Liver (tissue), 9 donors: ENCODE measurements around the gene EPB41L4A. TPM values are rescaled to one million over a fixed set of nuclear protein-coding genes. Genes with fewer than 3 reads are reported as not detected.

Experiments used
- DNase-seq: peaks from one replicate; pipeline ENCODE4 v3.0.0-alpha.2; 2017; ENCODE audit warnings: low spot score
- H3K27ac ChIP-seq, 2 donors: one replicate each; pipeline ENCODE4 v1.7.0; 2013; ENCODE audit warnings: inconsistent platforms in 2 of 2, low read length in 2 of 2, control low read depth in 1 of 2, low read depth in 1 of 2, mild to moderate bottlenecking in 1 of 2
- H3K27me3 ChIP-seq, 4 donors: one replicate each; pipeline versions ENCODE4 v1.6.1 to v1.7.0; 2013; ENCODE audit warnings: low read length in 3 of 4, inconsistent platforms in 1 of 4, mild to moderate bottlenecking in 1 of 4, moderate library complexity in 1 of 4; ENCODE audit not compliant: control insufficient read depth in 4 of 4, insufficient read depth in 4 of 4
- H3K36me3 ChIP-seq, 4 donors: one replicate each; pipeline versions ENCODE4 v1.6.1 to v1.7.0; 2013; ENCODE audit warnings: low read length in 3 of 4, mild to moderate bottlenecking in 3 of 4, low read depth in 1 of 4, moderate library complexity in 1 of 4; ENCODE audit not compliant: control insufficient read depth in 4 of 4, insufficient read depth in 3 of 4
- H3K4me1 ChIP-seq, 4 donors: one replicate each; pipeline versions ENCODE4 v1.6.1 to v1.7.0; 2013; ENCODE audit warnings: low read length in 3 of 4, mild to moderate bottlenecking in 3 of 4, moderate library complexity in 1 of 4; ENCODE audit not compliant: control insufficient read depth in 4 of 4, insufficient read depth in 4 of 4
- H3K4me3 ChIP-seq, 3 donors: one replicate each; pipeline versions ENCODE4 v1.6.1 to v1.7.0; 2013; ENCODE audit warnings: low read length in 3 of 3, control low read depth in 1 of 3, low read depth in 1 of 3, mild to moderate bottlenecking in 1 of 3
- H3K9ac ChIP-seq, 2 donors: one replicate each; pipeline ENCODE4 v1.7.0; 2013; ENCODE audit warnings: low read length in 2 of 2, mild to moderate bottlenecking in 2 of 2, moderate library complexity in 2 of 2, control low read depth in 1 of 2, low read depth in 1 of 2
- H3K9me3 ChIP-seq, 4 donors: one replicate each; pipeline versions ENCODE4 v1.6.1 to v1.7.0; 2013; ENCODE audit warnings: low read length in 3 of 4; ENCODE audit not compliant: control insufficient read depth in 4 of 4
- CTCF ChIP-seq: fragments of 150-350 bp; IDR thresholded peaks from 2 replicates; pipeline ENCODE4 v1.5.1; 2017; ENCODE audit warnings: improper control_type of control experiment, low read depth, low read length; ENCODE audit not compliant: missing input control
- FOXA1 ChIP-seq: IDR thresholded peaks from 2 replicates; pipeline ENCODE4 v1.6.1; 2016; ENCODE audit warnings: antibody characterized with exemption
- HNF4A ChIP-seq, 2 donors: conservative IDR thresholded peaks; 2 replicates each; pipeline ENCODE4 v1.6.1; 2016; ENCODE audit warnings: antibody characterized with exemption in 2 of 2, mild to moderate bottlenecking in 2 of 2
- HNF4G ChIP-seq: IDR thresholded peaks from 2 replicates; pipeline ENCODE4 v1.6.1; 2016; ENCODE audit warnings: antibody characterized with exemption
- JUND ChIP-seq, 2 donors: IDR thresholded peaks; 2 replicates each; pipeline ENCODE4 v1.6.1; 2016; ENCODE audit warnings: antibody characterized with exemption in 2 of 2
- MAX ChIP-seq: IDR thresholded peaks from 2 replicates; pipeline ENCODE4 v1.6.1; 2016; ENCODE audit warnings: antibody characterized with exemption
- RAD21 ChIP-seq, 2 donors: IDR thresholded peaks; 2 replicates each; pipeline ENCODE4 v1.6.1; 2016; ENCODE audit warnings: antibody characterized with exemption in 2 of 2, mild to moderate bottlenecking in 2 of 2
- REST ChIP-seq: IDR thresholded peaks from 2 replicates; pipeline ENCODE4 v1.6.1; 2016; ENCODE audit warnings: antibody characterized with exemption, mild to moderate bottlenecking
- YY1 ChIP-seq: IDR thresholded peaks from 2 replicates; pipeline ENCODE4 v1.6.1; 2016; ENCODE audit warnings: antibody characterized with exemption, mild to moderate bottlenecking
- ZBTB33 ChIP-seq: IDR thresholded peaks from 2 replicates; pipeline ENCODE4 v1.6.1; 2016; ENCODE audit warnings: antibody characterized with exemption
- WGBS: extraction: QIAGEN DNeasy Blood & Tissue Kit; methylation state at CpG from one replicate; pipeline ENCODE4 v1.1.7; 2013; 5-methylcytosine and 5-hydroxymethylcytosine counted together
- polyA plus RNA-seq, 2 donors: library from polyadenylated mRNA; stranded (reverse) in 1 of 2; unstranded in 1 of 2; fragments of 200-250 nt in 1 of 2; fragments of >200 nt in 1 of 2; fragmentation: Nextera tagmentation in 1 of 2; extraction: Ambion mirVana in 1 of 2; gene quantifications; one replicate each; pipeline versions ENCODE4 v1.2.1 to v1.2.3, GENCODE V29; 2013 to 2015
- total RNA-seq, 2 donors: library from RNA; depleted of rRNA; stranded (reverse); fragments of >200 nt; gene quantifications; one replicate each; pipeline ENCODE4 v1.2.3, GENCODE V29; 2014
- donor health status: healthy.
- donor health status: healthy.
- donor health status: healthy.
- donor health status: healthy.
- donor health status: healthy.

EPB41L4A gene
- total and polyA plus RNA-seq, 4 donors: 1.1 to 8.0 (median 3.9) TPM

GRCh38 chr5:112217843-112218579 is 201.1 kb downstream of the EPB41L4A start:
- H3K9ac ChIP-seq: no peak overlapping the region
- H3K27ac ChIP-seq: no peak overlapping the region
- TF ChIP-seq JUND (IDR thresholded peaks at IDR 0.05) (no peak), MAX (no peak), FOXA1 (no peak), ZBTB33 (no peak)
- 65% methylated on average over 5 of the region's 5 CpGs for WGBS
- no peaks in the 10 kb centered on the region for H3K9me3 ChIP-seq
- peaks cover 0 to 8% (median 1%) of the 10 kb centered on the region in 4 donors for H3K4me1 ChIP-seq
- H3K36me3 ChIP-seq: no peaks in the 10 kb centered on the region
- no peak for DNase-seq
- H3K27me3 ChIP-seq: no peaks in the 10 kb centered on the region
- no peak overlapping the region for H3K4me3 ChIP-seq

- Histone ChIP-seq H3K9ac (no peak overlapping the region), H3K36me3 (no peaks in the 10 kb centered on the region), H3K4me1 (peaks cover 0 to 3% (median 1%) of the 10 kb centered on the region in 4 donors), H3K9me3 (no peaks in the 10 kb centered on the region), H3K4me3 (no peak overlapping the region), H3K27me3 (no peaks in the 10 kb centered on the region), H3K27ac (no peak overlapping the region)
- WGBS: 92% methylated on average over 3 of the region's 3 CpGs
- DNase-seq: no peak
- TF ChIP-seq HNF4A (conservative IDR thresholded peaks at IDR 0.05): no peak
- TF ChIP-seq REST: no peak
- no peak for TF ChIP-seq YY1
These were observed 202.9 kb downstream of the EPB41L4A start for GRCh38 chr5:112216140-112216539.

GRCh38 chr5:112210430-112211005 is 208.6 kb downstream of the EPB41L4A start:
- no peaks in the 10 kb centered on the region for H3K27me3 ChIP-seq
- DNase-seq: peak; percentile 44
- no peak overlapping the region for H3K9ac ChIP-seq
- no peak overlapping the region for H3K27ac ChIP-seq
- no peaks in the 10 kb centered on the region for H3K9me3 ChIP-seq
- WGBS: 61% methylated on average over 6 of the region's 6 CpGs
- no peak overlapping the region for H3K4me3 ChIP-seq
- no peaks in the 10 kb centered on the region for H3K4me1 ChIP-seq
- no peaks in the 10 kb centered on the region for H3K36me3 ChIP-seq
- TF ChIP-seq CTCF: peak; percentile 60
- TF ChIP-seq HNF4G: no peak
- TF ChIP-seq RAD21 (IDR thresholded peaks at IDR 0.05): peak; percentile 82 to 86
